PC-9 (cell line): ENCODE results near the gene DNAJB8. TPM values are rescaled to one million over a fixed set of nuclear protein-coding genes. Genes with fewer than 3 reads are reported as not detected.

Source experiments
- BruUV-seq: library from RNA; stranded (reverse); fragments of 400-500 nt; replicated peaks from 2 replicates; lab custom pipeline; 2021; lab: Mats Ljungman, UMichigan
- CTCF ChIA-PET: fragments of 300-600 bp; sonication (Branson Sonifier 250); formaldehyde crosslinking; loops from one replicate; lab custom pipeline; 2022; ENCODE audit warnings: antibody characterized with exemption; lab: Charles Lee
- POLR2A ChIA-PET: fragments of 300-600 bp; sonication (Branson Sonifier 250); formaldehyde crosslinking; loops from one replicate; lab custom pipeline; 2022; ENCODE audit warnings: antibody characterized with exemption; ENCODE audit not compliant: unreplicated experiment; lab: Charles Lee
- DNase-seq, 2 experiments: peaks; one replicate each; pipeline versions ENCODE4 v3.0.0 to v3.0.0-alpha.2; 2015 to 2022; ENCODE audit warnings: mixed read lengths in 1 of 2
- H2AFZ ChIP-seq: fragments of 200-600 bp; sonication (generic); 2 replicates; pipeline ENCODE4 v1.8.1; 2017; ENCODE audit warnings: antibody characterized with exemption
- H3F3A ChIP-seq: fragments of 200-600 bp; sonication (generic); 2 replicates; pipeline ENCODE4 v1.8.1; 2017; ENCODE audit warnings: antibody characterized with exemption, mild to moderate bottlenecking, low read depth; ENCODE audit not compliant: insufficient read depth
- H3K27ac ChIP-seq: fragments of 200-600 bp; sonication (generic); 2 replicates; pipeline ENCODE4 v1.6.1; 2016; ENCODE audit warnings: mixed run types
- H3K27me3 ChIP-seq: fragments of 200-600 bp; sonication (generic); 2 replicates; pipeline ENCODE4 v1.6.1; 2016; ENCODE audit warnings: low read depth, mixed run types; ENCODE audit not compliant: insufficient read depth
- H3K36me3 ChIP-seq: fragments of 200-600 bp; sonication (generic); 2 replicates; pipeline ENCODE4 v1.6.1; 2016; ENCODE audit warnings: low read depth, mixed run types
- H3K4me1 ChIP-seq: fragments of 200-600 bp; sonication (generic); replicated peaks from 2 replicates; pipeline ENCODE4 v1.6.1; 2016; ENCODE audit warnings: mixed run types; ENCODE audit not compliant: insufficient read depth
- H3K4me2 ChIP-seq: fragments of 200-600 bp; sonication (generic); 2 replicates; pipeline ENCODE4 v1.6.1; 2017; ENCODE audit warnings: mixed run types
- H3K4me3 ChIP-seq: fragments of 200-600 bp; sonication (generic); 2 replicates; pipeline ENCODE4 v1.6.1; 2016; ENCODE audit warnings: mixed run types
- H3K79me2 ChIP-seq: fragments of 200-600 bp; sonication (generic); 2 replicates; pipeline ENCODE4 v1.6.1; 2017; ENCODE audit warnings: low read depth, mixed run types
- H3K9me2 ChIP-seq: fragments of 200-600 bp; sonication (generic); 2 replicates; pipeline ENCODE4 v1.8.1; 2017; ENCODE audit warnings: mild to moderate bottlenecking; ENCODE audit not compliant: insufficient read depth
- H3K9me3 ChIP-seq: fragments of 200-600 bp; sonication (generic); 2 replicates; pipeline ENCODE4 v1.8.1; 2016; ENCODE audit warnings: low read depth; ENCODE audit not compliant: insufficient read depth
- H4K20me1 ChIP-seq: fragments of 200-600 bp; sonication (generic); 2 replicates; pipeline ENCODE4 v1.8.1; 2017; ENCODE audit not compliant: insufficient read depth
- CTCF ChIP-seq: fragments of 200-600 bp; sonication (generic); conservative IDR thresholded peaks from 2 replicates; pipeline ENCODE4 v1.6.1; 2017; ENCODE audit warnings: mixed run types, antibody characterized with exemption, mild to moderate bottlenecking, moderate library complexity
- EZH2 ChIP-seq: fragments of 200-600 bp; sonication (generic); IDR thresholded peaks from 2 replicates; pipeline ENCODE4 v1.8.0; 2017; ENCODE audit warnings: antibody characterized with exemption, low read depth
- intact Hi-C: fragments of 100-400 bp; cut with micrococcal nuclease; formaldehyde crosslinking; loops from one replicate; pipeline ENCODE4 v1.10.0; 2022; ENCODE audit not compliant: unreplicated experiment
- total RNA-seq: library from RNA; stranded (reverse); gene quantifications from 2 replicates; pipeline ENCODE4 v1.2.3, GENCODE V29; 2021

DNAJB8 gene
- total RNA-seq, 1 experiment from 2014 or later, result not detected

- Histone ChIP-seq H3K4me2 (no peak overlapping the region), H4K20me1 (no peaks in the 10 kb centered on the region), H3K27me3 (no peaks in the 10 kb centered on the region), H3K4me1 (peaks cover 61% of the 10 kb centered on the region), H3K36me3 (no peaks in the 10 kb centered on the region), H3K9me3 (no peaks in the 10 kb centered on the region), H3K9me2 (no peaks in the 10 kb centered on the region), H3F3A (peaks cover 19% of the 10 kb centered on the region), H3K79me2 (no peaks in the 10 kb centered on the region), H3K4me3 (no peak overlapping the region), H2AFZ (no peak overlapping the region), H3K27ac (no peak overlapping the region)
- ChIA-PET POLR2A (no interaction called here), CTCF (no interaction called here)
- no peak for TF ChIP-seq EZH2
- TF ChIP-seq CTCF, result no peak
- BruUV-seq, result no TSS peak
- intact Hi-C loops, result loop anchor here (10.0 kb wide), 1 partner anchor 327 kb away; no protein-coding TSS in a partner anchor
- no peak for DNase-seq
These were observed 44.7 kb downstream of the DNAJB8 start for GRCh38 chr3:128421966-128422365.

GRCh38 chr3:128421439-128421836 lies 45.3 kb downstream of the DNAJB8 start:
- H3K4me3 ChIP-seq, result no peak overlapping the region
- H3K4me2 ChIP-seq, result peak overlapping the region; percentile 10; the same call in 1 of the 2 replicates
- H3K9me2 ChIP-seq, result no peaks in the 10 kb centered on the region
- H3K27me3 ChIP-seq, result no peaks in the 10 kb centered on the region
- H4K20me1 ChIP-seq, result no peaks in the 10 kb centered on the region
- CTCF ChIA-PET, result no interaction called here
- H3K79me2 ChIP-seq, result no peaks in the 10 kb centered on the region
- no peak overlapping the region for H2AFZ ChIP-seq
- peaks cover 21% of the 10 kb centered on the region for H3F3A ChIP-seq
- no peak overlapping the region for H3K27ac ChIP-seq
- BruUV-seq, result no TSS peak
- H3K4me1 ChIP-seq, result peaks cover 64% of the 10 kb centered on the region
- no peak for DNase-seq
- TF ChIP-seq EZH2 (no peak), CTCF (no peak)
- H3K36me3 ChIP-seq, result no peaks in the 10 kb centered on the region
- POLR2A ChIA-PET, result no interaction called here
- no peaks in the 10 kb centered on the region for H3K9me3 ChIP-seq
- intact Hi-C loops, result loop anchor here (10.0 kb wide), 1 partner anchor 327 kb away; no protein-coding TSS in a partner anchor

GRCh38 chr3:128420720-128421438 lies 45.8 kb downstream of the DNAJB8 start:
- H3K79me2 ChIP-seq, result no peaks in the 10 kb centered on the region
- no peak overlapping the region for H3K27ac ChIP-seq
- H3K9me2 ChIP-seq, result no peaks in the 10 kb centered on the region
- H3F3A ChIP-seq, result peaks cover 22% of the 10 kb centered on the region
- no peaks in the 10 kb centered on the region for H3K36me3 ChIP-seq
- no peak overlapping the region for H3K4me3 ChIP-seq
- no peaks in the 10 kb centered on the region for H4K20me1 ChIP-seq
- no peak for TF ChIP-seq EZH2
- TF ChIP-seq CTCF, result no peak
- no peak overlapping the region for H2AFZ ChIP-seq
- ChIA-PET CTCF (no interaction called here), POLR2A (no interaction called here)
- peak overlapping the region; percentile 10; the same call in 1 of the 2 replicates for H3K4me2 ChIP-seq
- BruUV-seq, result no TSS peak
- intact Hi-C loops, result loop anchor here (10.0 kb wide), 1 partner anchor 326 kb away; no protein-coding TSS in a partner anchor
- no peaks in the 10 kb centered on the region for H3K27me3 ChIP-seq
- H3K9me3 ChIP-seq, result no peaks in the 10 kb centered on the region
- no peak for DNase-seq
- H3K4me1 ChIP-seq, result peaks cover 66% of the 10 kb centered on the region
